HepG2 (cell line): ENCODE data around the gene NAT14. TPM values are rescaled to one million over a fixed set of nuclear protein-coding genes. Genes with fewer than 3 reads are reported as not detected.
A peak's percentile ranks its signal among the peaks of the same experiment; 100 is the strongest.

Experiments used
- AGO2 ChIP-seq: fragments of 200-400 bp; formaldehyde crosslinking; optimal IDR thresholded peaks from 2 replicates; pipeline ENCODE3; 2017; ENCODE audit warnings: mild to moderate bottlenecking, low read depth, low read length, moderate library complexity
- ATM ChIP-seq: fragments of 450-650 bp; IDR thresholded peaks from 2 replicates; pipeline ENCODE4 v1.7.1; 2017; ENCODE audit warnings: mild to moderate bottlenecking, borderline replicate concordance
- BATF2 ChIP-seq: sonication (generic); formaldehyde crosslinking; IDR thresholded peaks from 2 replicates; pipeline ENCODE4 v1.8.0; 2022; ENCODE audit warnings: mild to moderate bottlenecking, missing genetic modification reagents, moderate library complexity
- CTCF ChIP-seq: sonication (generic); formaldehyde crosslinking; IDR thresholded peaks from 2 replicates; pipeline ENCODE4 v1.5.0; 2020; ENCODE audit warnings: mild to moderate bottlenecking, missing genetic modification reagents, moderate library complexity
- DPF2 ChIP-seq: sonication (generic); formaldehyde crosslinking; IDR thresholded peaks from 2 replicates; pipeline ENCODE4 v1.4.0; 2020; ENCODE audit warnings: mild to moderate bottlenecking, low read depth, missing genetic modification reagents, borderline replicate concordance
- EED ChIP-seq: sonication (generic); formaldehyde crosslinking; IDR thresholded peaks from 2 replicates; pipeline ENCODE4 v1.5.0; 2020; ENCODE audit warnings: mild to moderate bottlenecking, missing genetic modification reagents
- GABPA ChIP-seq, 2 experiments: IDR thresholded peaks; 2 replicates each; pipeline ENCODE4 v1.6.1; 2011 to 2016; ENCODE audit warnings: low read depth in 2 of 2, low read length in 1 of 2, missing biosample characterization in 1 of 2, missing genetic modification characterization in 1 of 2
- HDAC1 ChIP-seq: sonication (generic); formaldehyde crosslinking; IDR thresholded peaks from 2 replicates; pipeline ENCODE4 v1.5.1; 2020; ENCODE audit warnings: mild to moderate bottlenecking, missing genetic modification reagents
- LBX2 ChIP-seq: sonication (generic); formaldehyde crosslinking; IDR thresholded peaks from 2 replicates; pipeline ENCODE4 v1.5.0; 2020; ENCODE audit warnings: missing genetic modification reagents, mild to moderate bottlenecking, borderline replicate concordance
- MED1 ChIP-seq: sonication (generic); formaldehyde crosslinking; IDR thresholded peaks from 2 replicates; pipeline ENCODE4 v1.4.0; 2020; ENCODE audit warnings: missing genetic modification reagents
- PBX2 ChIP-seq: IDR thresholded peaks from 2 replicates; pipeline ENCODE4 v1.6.1; 2016; ENCODE audit warnings: control low read depth
- POLR2AphosphoS5 ChIP-seq: IDR thresholded peaks from 2 replicates; pipeline ENCODE4 v1.6.1; 2012; ENCODE audit warnings: low read depth, low read length
- SALL2 ChIP-seq: sonication (generic); formaldehyde crosslinking; IDR thresholded peaks from 2 replicates; pipeline ENCODE4 v1.8.1; 2023; ENCODE audit warnings: mild to moderate bottlenecking, missing genetic modification reagents, inconsistent platforms
- SNAPC5 ChIP-seq: sonication (generic); formaldehyde crosslinking; IDR thresholded peaks from 2 replicates; pipeline ENCODE4 v1.8.1; 2023; ENCODE audit warnings: mild to moderate bottlenecking, missing genetic modification reagents, borderline replicate concordance
- SP1 ChIP-seq, 2 experiments: fragments of 450-650 bp in 1 of 2; sonication (generic) in 1 of 2; formaldehyde crosslinking in 1 of 2; IDR thresholded peaks; 2 replicates each; pipeline versions ENCODE4 v1.4.0 to v1.6.1; 2016 to 2020; ENCODE audit warnings: missing genetic modification reagents in 1 of 2
- THAP11 ChIP-seq: IDR thresholded peaks from 2 replicates; pipeline ENCODE4 v1.6.1; 2016; ENCODE audit warnings: missing biosample characterization, missing genetic modification reagents
- ZNF12 ChIP-seq: sonication (generic); formaldehyde crosslinking; IDR thresholded peaks from 2 replicates; pipeline ENCODE4 v1.5.0; 2020; ENCODE audit warnings: missing genetic modification reagents
- ZNF281 ChIP-seq: sonication (generic); formaldehyde crosslinking; IDR thresholded peaks from 2 replicates; pipeline ENCODE4 v1.4.0; 2020; ENCODE audit warnings: missing genetic modification reagents, borderline replicate concordance
- ZNF343 ChIP-seq: sonication (generic); formaldehyde crosslinking; IDR thresholded peaks from 2 replicates; pipeline ENCODE4 v1.4.0; 2020; ENCODE audit warnings: mild to moderate bottlenecking, missing genetic modification reagents
- ZNF431 ChIP-seq: sonication (generic); formaldehyde crosslinking; IDR thresholded peaks from 2 replicates; pipeline ENCODE4 v1.9.0; 2022; ENCODE audit warnings: missing genetic modification reagents, low read depth, mild to moderate bottlenecking, borderline replicate concordance
- ZNF577 ChIP-seq: sonication (generic); formaldehyde crosslinking; IDR thresholded peaks from 2 replicates; pipeline ENCODE4 v1.4.0; 2020; ENCODE audit warnings: mild to moderate bottlenecking, low read depth, missing genetic modification reagents, borderline replicate concordance
- ZSCAN22 ChIP-seq: sonication (generic); formaldehyde crosslinking; IDR thresholded peaks from 2 replicates; pipeline ENCODE4 v1.4.0; 2020; ENCODE audit warnings: mild to moderate bottlenecking, missing genetic modification reagents
- polyA plus RNA-seq, 8 experiments: library from polyadenylated mRNA; depleted of rRNA in 3 of 8; stranded (reverse) in 7 of 8; unstranded in 1 of 8; fragments of >200 nt; fragmentation: Illumina TruSeq in 4 of 8; extraction: Trizol in 4 of 8; gene quantifications; 2 replicates each; pipeline versions ENCODE4 v1.2.1 to v1.2.3, GENCODE V29; 2011 to 2016; ENCODE audit warnings: low read depth in 4 of 8, missing spikeins in 1 of 8, mixed read lengths in 1 of 8; ENCODE audit not compliant: insufficient read depth in 1 of 8
- total RNA-seq, 5 experiments: library from RNA; depleted of rRNA; stranded (reverse); fragments of >200 nt; fragmentation: Illumina TruSeq; extraction: Trizol; gene quantifications; 2 replicates each; pipeline ENCODE4 v1.2.3, GENCODE V29; 2016; ENCODE audit warnings: low read depth in 1 of 5

The NAT14 gene
- total and polyA plus RNA-seq, 2 of the 13 experiments (the other 11 are each of a cell fraction or from before 2014, with no cell fraction given): 20.7 to 22.3 TPM

- TF ChIP-seq ZNF281 (CRISPR knock-in tag) (no peak), ZNF343 (CRISPR knock-in tag) (0 out of 2 replicates have a peak, but pooled peaks have one; percentile 52), ATM (no peak), GABPA (IDR thresholded peaks at IDR 0.05; ENCODE audit: low read depth, low read length) (peak; percentile 71), GABPA (CRISPR knock-in tag; IDR thresholded peaks at IDR 0.05; ENCODE audit: low read depth) (peak; percentile 85), SNAPC5 (CRISPR knock-in tag) (no peak), HDAC1 (CRISPR knock-in tag) (peak; percentile 48), THAP11 (peak; percentile 70), ZNF12 (CRISPR knock-in tag) (no peak), LBX2 (CRISPR knock-in tag) (no peak), MED1 (CRISPR knock-in tag) (0 out of 2 replicates have a peak, but pooled peaks have one; percentile 13), AGO2 (peak; percentile 85), SALL2 (CRISPR knock-in tag) (peak; percentile 65; the same call in 1 of the 2 replicates), ZSCAN22 (CRISPR knock-in tag) (no peak), PBX2 (CRISPR knock-in tag) (no peak), EED (CRISPR knock-in tag) (0 out of 2 replicates have a peak, but pooled peaks have one; percentile 43), ZNF577 (CRISPR knock-in tag) (no peak), SP1 (IDR thresholded peaks at IDR 0.05) (no peak), SP1 (CRISPR knock-in tag; IDR thresholded peaks at IDR 0.05) (peak; percentile 28; the same call in 1 of the 2 replicates), ZNF431 (CRISPR knock-in tag) (no peak), BATF2 (CRISPR knock-in tag) (no peak), POLR2AphosphoS5 (peak; percentile 49), CTCF (CRISPR knock-in tag) (no peak; the same call in 1 of the 2 replicates), DPF2 (CRISPR knock-in tag) (no peak)
Observed at GRCh38 chr19:55484593-55485438, at the start of gene NAT14 (continued).
